Stomach (tissue), 4 donors: Measurements from ENCODE around the gene SDHB.

Experiments
- EP300 ChIP-seq: sonication (generic); formaldehyde crosslinking; IDR thresholded peaks from one replicate; pipeline ENCODE4 v1.6.1; 2017; ENCODE audit warnings: antibody characterized with exemption
- POLR2AphosphoS5 ChIP-seq, 3 donors: sonication (generic); formaldehyde crosslinking; IDR thresholded peaks; one replicate each; pipeline ENCODE4 v1.6.1; 2016; ENCODE audit warnings: antibody characterized with exemption in 3 of 3
- TF ChIP-seq, protein P1 (sequence below), 7 experiments: fragments of 450-650 bp in 4 of 7; fragments of 200-600 bp in 3 of 7; sonication (generic) in 3 of 7; IDR thresholded peaks; one replicate each; pipeline ENCODE4 v1.5.1; 2016 to 2019; ENCODE audit warnings: antibody characterized with exemption in 7 of 7, control low read depth in 2 of 7, mild to moderate bottlenecking in 1 of 7

DNA sequence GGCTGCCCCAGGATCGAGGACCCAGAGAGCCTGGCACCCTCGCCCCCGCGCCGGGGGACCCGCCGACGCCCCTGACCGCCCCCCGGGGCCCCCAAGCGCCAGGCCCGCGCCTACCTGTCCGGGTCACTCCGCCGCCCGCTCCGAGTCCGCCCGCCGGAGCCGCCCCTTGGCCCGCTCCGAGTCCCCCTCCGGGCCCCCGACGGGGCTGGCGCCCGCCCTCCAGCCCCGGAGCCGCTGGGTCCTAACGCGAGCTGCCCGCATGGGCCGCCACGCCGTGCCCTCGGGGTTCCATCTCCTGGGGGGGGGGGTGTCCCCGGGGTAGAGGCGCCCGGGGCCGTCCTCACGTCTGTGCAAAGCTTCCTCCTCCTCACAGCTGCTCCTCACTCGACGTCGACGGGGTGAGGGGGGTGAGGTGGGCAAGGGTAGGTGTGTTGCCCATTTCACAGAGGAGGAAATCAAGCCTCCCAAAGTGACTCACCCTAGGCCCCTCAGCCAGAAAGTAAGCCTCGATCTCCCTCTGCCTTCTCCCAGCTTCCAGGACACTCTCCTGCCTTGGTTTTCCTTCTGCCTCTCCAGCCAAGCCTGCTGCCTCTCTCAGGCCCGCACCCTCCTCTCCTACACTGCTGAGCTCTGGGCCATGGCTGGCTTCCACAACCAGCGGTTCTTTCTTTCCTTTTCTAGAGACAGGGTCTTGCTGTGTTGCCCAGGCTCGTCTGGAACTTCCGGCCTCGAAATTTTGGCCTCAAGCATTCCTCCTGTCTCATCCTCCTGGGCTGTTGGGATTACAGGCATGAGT, 73.2 kb downstream of the SDHB start, which contains the start of gene MFAP2:
- TF ChIP-seq, protein P1, sequence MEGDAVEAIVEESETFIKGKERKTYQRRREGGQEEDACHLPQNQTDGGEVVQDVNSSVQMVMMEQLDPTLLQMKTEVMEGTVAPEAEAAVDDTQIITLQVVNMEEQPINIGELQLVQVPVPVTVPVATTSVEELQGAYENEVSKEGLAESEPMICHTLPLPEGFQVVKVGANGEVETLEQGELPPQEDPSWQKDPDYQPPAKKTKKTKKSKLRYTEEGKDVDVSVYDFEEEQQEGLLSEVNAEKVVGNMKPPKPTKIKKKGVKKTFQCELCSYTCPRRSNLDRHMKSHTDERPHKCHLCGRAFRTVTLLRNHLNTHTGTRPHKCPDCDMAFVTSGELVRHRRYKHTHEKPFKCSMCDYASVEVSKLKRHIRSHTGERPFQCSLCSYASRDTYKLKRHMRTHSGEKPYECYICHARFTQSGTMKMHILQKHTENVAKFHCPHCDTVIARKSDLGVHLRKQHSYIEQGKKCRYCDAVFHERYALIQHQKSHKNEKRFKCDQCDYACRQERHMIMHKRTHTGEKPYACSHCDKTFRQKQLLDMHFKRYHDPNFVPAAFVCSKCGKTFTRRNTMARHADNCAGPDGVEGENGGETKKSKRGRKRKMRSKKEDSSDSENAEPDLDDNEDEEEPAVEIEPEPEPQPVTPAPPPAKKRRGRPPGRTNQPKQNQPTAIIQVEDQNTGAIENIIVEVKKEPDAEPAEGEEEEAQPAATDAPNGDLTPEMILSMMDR (IDR thresholded peaks at IDR 0.05), result no peak
- TF ChIP-seq POLR2AphosphoS5 (IDR thresholded peaks at IDR 0.05), result no peak
- no peak for TF ChIP-seq EP300
